ENCODE results near the gene CAMK2N2. TPM values are rescaled to one million over a fixed set of nuclear protein-coding genes. Genes with fewer than 3 reads are reported as not detected.

CAMK2N2 gene
- total and polyA plus RNA-seq, 9 of the 15 experiments (the other 6 are each of a cell fraction or from before 2014, with no cell fraction given) = 0.08 to 0.22 (median 0.11) TPM; not detected in 5

DNA sequence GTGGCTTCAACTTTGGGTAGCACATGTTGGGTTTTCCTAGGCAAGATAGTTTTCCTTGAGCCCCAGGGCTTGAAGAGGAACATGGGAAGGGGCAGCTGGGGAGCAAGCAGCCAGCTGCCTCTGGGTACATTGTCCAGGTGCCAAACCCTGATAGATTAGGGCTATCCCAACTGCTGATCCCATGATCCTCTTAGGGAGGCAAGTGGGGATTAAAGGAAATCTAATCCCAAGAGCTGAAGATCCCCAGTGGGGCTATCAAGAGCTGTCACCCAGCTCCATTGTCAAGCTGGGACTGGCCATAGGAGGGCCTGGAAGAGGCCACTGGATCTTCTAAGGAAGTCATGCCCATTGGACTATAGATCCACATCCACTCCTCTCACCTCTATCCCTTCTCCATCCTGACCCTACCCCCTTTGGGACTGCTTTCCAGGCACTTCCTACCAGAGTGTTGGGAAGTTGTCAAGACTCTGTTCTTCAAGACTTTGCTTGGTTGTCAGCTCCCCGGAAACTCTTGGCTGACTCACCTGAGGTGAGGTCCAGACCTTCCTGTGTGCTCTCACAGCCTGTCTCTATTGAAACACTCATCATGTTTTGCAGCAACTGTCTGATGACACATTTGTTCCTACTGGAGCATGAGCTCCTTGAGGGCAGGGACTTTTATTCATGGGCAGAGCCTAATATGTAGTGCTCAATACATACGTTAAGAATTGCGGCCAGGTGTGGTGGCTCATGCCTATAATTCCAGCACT, 5.9 kb downstream of the CAMK2N2 start:
- H3K9me3 ChIP-seq (replicated peaks; ENCODE audit: control insufficient read depth, insufficient read depth, low read depth, low read length) = no peaks in the 10 kb centered on the region
- intact Hi-C loops (cut with micrococcal nuclease) = no loop called here
- H3K4me1 ChIP-seq (replicated peaks in 1 of 2; ENCODE audit: control insufficient read depth in 2 of 2, insufficient read depth in 2 of 2, low read length in 2 of 2) = peaks cover 3 to 12% of the 10 kb centered on the region in 2 experiments; a peak in 4 of 5 replicates
- no peak for FAIRE-seq
- BruUV-seq (replicated peaks) = no TSS peak
- peaks cover 27% of the 10 kb centered on the region for H4K20me1 ChIP-seq (replicated peaks; ENCODE audit: control insufficient read depth, insufficient read depth, low read length)
- no peak overlapping the region for H3K4me2 ChIP-seq (ENCODE audit: insufficient read depth, low read length)
- no peak for DNase-seq (ENCODE audit: extremely low read depth in 1 of 4, low spot score in 3 of 4)
- no peak overlapping the region for H3K9ac ChIP-seq (ENCODE audit: insufficient read depth in 1 of 2, low read depth in 2 of 2, low read length in 2 of 2)
- no peaks in the 10 kb centered on the region for H3K9me1 ChIP-seq (ENCODE audit: control insufficient read depth, insufficient read depth, low read length)
- no peak overlapping the region for H3K4me3 ChIP-seq
- no peak overlapping the region for H2AFZ ChIP-seq (ENCODE audit: low read depth, low read length)
- peaks cover 8% of the 10 kb centered on the region; the same call in 2 of the 3 replicates for H3K79me2 ChIP-seq (ENCODE audit: control insufficient read depth, insufficient read depth, low read length)
- H3K27ac ChIP-seq (ENCODE audit: extremely low read depth, low read depth, low read length) = no peak overlapping the region
- 80% methylated on average over 3 of the region's 3 CpGs for WGBS (ENCODE audit: insufficient coverage, low coverage, missing lambda C conversion rate)
- no peaks in the 10 kb centered on the region for H3K36me3 ChIP-seq (ENCODE audit: control insufficient read depth, insufficient read depth, low read length)
- ATAC-seq = no peak
- ChIA-PET POLR2A (interaction anchor here (0.6 to 1.6 kb wide), 2 partner anchors 45 to 350 kb away, joined by 3 read pairs; no protein-coding TSS in a partner anchor), CTCF (ENCODE audit: low intra/inter-chr PET ratio) (no interaction called here)
- in situ Hi-C loops (cut with MboI) = no loop called here
- peaks cover 0 to 12% of the 10 kb centered on the region in 2 experiments; a peak in 2 of 5 replicates for H3K27me3 ChIP-seq (ENCODE audit: control insufficient read depth in 2 of 2, insufficient read depth in 2 of 2, low read length in 2 of 2)
- no peak for TF ChIP-seq HMG20B (CRISPR knock-in tag; IDR thresholded peaks at IDR 0.05)
- no peak for TF ChIP-seq SREBF2 (CRISPR knock-in tag; IDR thresholded peaks at IDR 0.05)
- TF ChIP-seq ZKSCAN3 (CRISPR knock-in tag; IDR thresholded peaks at IDR 0.05) = no peak
- no peak for TF ChIP-seq DACH1 (IDR thresholded peaks at IDR 0.05; ENCODE audit: partially characterized antibody)
- TF ChIP-seq, protein P1, sequence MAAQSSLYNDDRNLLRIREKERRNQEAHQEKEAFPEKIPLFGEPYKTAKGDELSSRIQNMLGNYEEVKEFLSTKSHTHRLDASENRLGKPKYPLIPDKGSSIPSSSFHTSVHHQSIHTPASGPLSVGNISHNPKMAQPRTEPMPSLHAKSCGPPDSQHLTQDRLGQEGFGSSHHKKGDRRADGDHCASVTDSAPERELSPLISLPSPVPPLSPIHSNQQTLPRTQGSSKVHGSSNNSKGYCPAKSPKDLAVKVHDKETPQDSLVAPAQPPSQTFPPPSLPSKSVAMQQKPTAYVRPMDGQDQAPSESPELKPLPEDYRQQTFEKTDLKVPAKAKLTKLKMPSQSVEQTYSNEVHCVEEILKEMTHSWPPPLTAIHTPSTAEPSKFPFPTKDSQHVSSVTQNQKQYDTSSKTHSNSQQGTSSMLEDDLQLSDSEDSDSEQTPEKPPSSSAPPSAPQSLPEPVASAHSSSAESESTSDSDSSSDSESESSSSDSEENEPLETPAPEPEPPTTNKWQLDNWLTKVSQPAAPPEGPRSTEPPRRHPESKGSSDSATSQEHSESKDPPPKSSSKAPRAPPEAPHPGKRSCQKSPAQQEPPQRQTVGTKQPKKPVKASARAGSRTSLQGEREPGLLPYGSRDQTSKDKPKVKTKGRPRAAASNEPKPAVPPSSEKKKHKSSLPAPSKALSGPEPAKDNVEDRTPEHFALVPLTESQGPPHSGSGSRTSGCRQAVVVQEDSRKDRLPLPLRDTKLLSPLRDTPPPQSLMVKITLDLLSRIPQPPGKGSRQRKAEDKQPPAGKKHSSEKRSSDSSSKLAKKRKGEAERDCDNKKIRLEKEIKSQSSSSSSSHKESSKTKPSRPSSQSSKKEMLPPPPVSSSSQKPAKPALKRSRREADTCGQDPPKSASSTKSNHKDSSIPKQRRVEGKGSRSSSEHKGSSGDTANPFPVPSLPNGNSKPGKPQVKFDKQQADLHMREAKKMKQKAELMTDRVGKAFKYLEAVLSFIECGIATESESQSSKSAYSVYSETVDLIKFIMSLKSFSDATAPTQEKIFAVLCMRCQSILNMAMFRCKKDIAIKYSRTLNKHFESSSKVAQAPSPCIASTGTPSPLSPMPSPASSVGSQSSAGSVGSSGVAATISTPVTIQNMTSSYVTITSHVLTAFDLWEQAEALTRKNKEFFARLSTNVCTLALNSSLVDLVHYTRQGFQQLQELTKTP (IDR thresholded peaks at IDR 0.05; ENCODE audit: low read depth in 1 of 2, partially characterized antibody in 2 of 2) = no peak
- TF ChIP-seq ZNF274 (IDR thresholded peaks at IDR 0.05; ENCODE audit: borderline replicate concordance, low read depth, low read length) = no peak
- TF ChIP-seq BRD9 (IDR thresholded peaks at IDR 0.05; ENCODE audit: low read depth, partially characterized antibody) = no peak
- no peak for TF ChIP-seq TRIM24 (IDR thresholded peaks at IDR 0.05)
- TF ChIP-seq, protein P2, sequence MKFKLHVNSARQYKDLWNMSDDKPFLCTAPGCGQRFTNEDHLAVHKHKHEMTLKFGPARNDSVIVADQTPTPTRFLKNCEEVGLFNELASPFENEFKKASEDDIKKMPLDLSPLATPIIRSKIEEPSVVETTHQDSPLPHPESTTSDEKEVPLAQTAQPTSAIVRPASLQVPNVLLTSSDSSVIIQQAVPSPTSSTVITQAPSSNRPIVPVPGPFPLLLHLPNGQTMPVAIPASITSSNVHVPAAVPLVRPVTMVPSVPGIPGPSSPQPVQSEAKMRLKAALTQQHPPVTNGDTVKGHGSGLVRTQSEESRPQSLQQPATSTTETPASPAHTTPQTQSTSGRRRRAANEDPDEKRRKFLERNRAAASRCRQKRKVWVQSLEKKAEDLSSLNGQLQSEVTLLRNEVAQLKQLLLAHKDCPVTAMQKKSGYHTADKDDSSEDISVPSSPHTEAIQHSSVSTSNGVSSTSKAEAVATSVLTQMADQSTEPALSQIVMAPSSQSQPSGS (CRISPR knock-in tag; IDR thresholded peaks at IDR 0.05) = no peak
- TF ChIP-seq, protein P3, sequence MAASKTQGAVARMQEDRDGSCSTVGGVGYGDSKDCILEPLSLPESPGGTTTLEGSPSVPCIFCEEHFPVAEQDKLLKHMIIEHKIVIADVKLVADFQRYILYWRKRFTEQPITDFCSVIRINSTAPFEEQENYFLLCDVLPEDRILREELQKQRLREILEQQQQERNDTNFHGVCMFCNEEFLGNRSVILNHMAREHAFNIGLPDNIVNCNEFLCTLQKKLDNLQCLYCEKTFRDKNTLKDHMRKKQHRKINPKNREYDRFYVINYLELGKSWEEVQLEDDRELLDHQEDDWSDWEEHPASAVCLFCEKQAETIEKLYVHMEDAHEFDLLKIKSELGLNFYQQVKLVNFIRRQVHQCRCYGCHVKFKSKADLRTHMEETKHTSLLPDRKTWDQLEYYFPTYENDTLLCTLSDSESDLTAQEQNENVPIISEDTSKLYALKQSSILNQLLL (CRISPR knock-in tag; IDR thresholded peaks at IDR 0.05; ENCODE audit: borderline replicate concordance) = no peak
- no peak for TF ChIP-seq SNRNP70 (optimal IDR thresholded peaks at IDR 0.05; ENCODE audit: low read depth, low read length)
- no peak for TF ChIP-seq ARID1B (IDR thresholded peaks at IDR 0.05)
- no peak for TF ChIP-seq CHD4 (IDR thresholded peaks at IDR 0.05; ENCODE audit: insufficient read depth, insufficient replicate concordance, low read depth, low read length, poor library complexity, severe bottlenecking)
- no peak for TF ChIP-seq ZNF282 (CRISPR knock-in tag; IDR thresholded peaks at IDR 0.05)
- TF ChIP-seq KLF1 (tag; IDR thresholded peaks at IDR 0.05) = no peak
- TF ChIP-seq HDAC1 (IDR thresholded peaks at IDR 0.05) = no peak

Measured in K562 (cell line).